ENCODE measurements around the gene EML2.

- TF ChIP-seq POLR2A (IDR thresholded peaks at IDR 0.05; ENCODE audit: low read depth, low read length) (no peak), NFE2L2 (IDR thresholded peaks at IDR 0.05; ENCODE audit: low read depth, low read length) (no peak)
- TF ChIP-seq, protein P1, sequence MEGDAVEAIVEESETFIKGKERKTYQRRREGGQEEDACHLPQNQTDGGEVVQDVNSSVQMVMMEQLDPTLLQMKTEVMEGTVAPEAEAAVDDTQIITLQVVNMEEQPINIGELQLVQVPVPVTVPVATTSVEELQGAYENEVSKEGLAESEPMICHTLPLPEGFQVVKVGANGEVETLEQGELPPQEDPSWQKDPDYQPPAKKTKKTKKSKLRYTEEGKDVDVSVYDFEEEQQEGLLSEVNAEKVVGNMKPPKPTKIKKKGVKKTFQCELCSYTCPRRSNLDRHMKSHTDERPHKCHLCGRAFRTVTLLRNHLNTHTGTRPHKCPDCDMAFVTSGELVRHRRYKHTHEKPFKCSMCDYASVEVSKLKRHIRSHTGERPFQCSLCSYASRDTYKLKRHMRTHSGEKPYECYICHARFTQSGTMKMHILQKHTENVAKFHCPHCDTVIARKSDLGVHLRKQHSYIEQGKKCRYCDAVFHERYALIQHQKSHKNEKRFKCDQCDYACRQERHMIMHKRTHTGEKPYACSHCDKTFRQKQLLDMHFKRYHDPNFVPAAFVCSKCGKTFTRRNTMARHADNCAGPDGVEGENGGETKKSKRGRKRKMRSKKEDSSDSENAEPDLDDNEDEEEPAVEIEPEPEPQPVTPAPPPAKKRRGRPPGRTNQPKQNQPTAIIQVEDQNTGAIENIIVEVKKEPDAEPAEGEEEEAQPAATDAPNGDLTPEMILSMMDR (conservative IDR thresholded peaks at IDR 0.05; ENCODE audit: low read depth, low read length): no peak
Measured at GRCh38 chr19:45567609-45568008, 71.6 kb downstream of the EML2 start.
